NCI-H2107 treated with DMSO at 0.1 percent for 48 hours (cell line): ENCODE measurements around the gene PXDC1.
"Not testable (repeated sequence)": the region's sequence is repeated elsewhere in the genome, so short reads cannot be mapped to it uniquely, and the experiment has no call there.

Experiments used
- DNase-seq: peaks from one replicate; lab custom pipeline; 2025; ENCODE audit not compliant: unreplicated experiment; lab: John Stamatoyannopoulos, UW

Gene PXDC1

DNA sequence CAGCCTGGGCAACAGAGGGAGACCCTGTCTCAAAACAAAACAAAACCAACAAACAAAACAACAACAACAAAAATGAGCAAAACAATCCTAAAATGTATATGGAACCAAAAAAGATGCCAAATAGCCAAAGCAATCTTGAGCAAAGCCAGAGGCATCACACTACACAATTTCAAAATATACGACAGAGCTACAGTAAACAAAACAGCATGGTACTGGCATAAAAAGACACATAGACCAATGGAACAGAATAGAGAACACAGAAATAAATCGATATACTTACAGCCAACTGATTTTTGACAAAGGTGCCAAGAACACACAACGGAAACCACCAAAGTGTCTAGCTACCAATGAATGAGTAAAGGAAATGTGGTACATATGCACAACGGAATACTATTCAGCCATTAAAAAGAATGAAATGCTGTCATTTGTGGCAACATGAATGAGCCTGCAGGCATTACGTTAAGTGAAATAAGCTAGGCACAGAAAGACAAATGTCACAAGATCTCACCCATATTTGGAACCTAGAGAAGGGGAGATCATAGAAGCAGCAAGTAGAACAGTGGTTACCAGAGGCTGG, 16.4 kb downstream of the PXDC1 start:
- no peak for DNase-seq

DNA sequence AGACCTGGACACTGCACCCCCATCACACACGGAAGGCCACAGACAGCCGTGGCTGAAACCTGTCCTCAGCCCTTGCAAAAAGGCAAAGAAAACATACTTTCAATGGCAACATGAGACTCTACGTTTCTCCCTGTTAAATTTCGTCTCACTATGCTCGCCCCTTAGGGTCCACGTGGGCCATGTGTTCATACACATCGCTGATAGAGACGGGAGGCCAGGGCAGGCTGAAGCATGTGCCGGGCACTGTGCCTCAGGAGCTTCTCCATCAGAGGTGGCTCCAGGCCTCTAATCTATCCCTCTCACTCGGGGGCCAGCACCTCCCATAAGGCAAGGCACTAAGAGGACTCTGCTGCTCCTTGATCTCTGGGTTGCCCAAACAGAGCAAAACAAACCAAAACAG, 17.5 kb downstream of the PXDC1 start:
- no peak for DNase-seq

DNA sequence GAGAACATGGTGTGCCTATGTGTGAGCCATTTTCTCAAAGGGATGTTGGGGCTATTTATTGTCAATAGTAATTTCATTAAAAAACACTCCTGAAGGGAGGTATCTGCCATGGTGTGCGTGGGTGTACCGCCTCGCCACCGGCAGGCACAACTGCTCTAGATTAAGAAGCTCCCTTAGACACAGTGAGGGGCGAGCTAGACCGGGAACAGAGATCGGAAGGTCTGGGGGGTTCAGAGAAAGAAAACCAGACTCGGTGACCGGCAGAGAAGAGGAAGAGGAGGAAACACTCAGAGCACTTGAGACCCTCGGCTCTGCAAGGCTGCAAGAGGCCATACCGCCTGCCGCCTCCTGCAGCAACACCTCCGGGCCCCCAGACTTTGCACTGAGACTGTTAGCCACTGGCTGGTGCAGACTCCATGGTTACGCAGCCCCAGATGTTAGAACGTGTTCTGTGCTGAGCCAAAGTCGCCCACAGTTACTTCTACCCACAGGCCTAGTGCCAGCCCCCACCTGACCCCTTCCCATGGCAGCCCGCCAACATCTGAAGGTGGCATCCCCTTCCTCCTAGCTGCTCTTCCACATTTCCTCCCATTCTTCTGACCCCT, 18.1 kb downstream of the PXDC1 start:
- DNase-seq = no peak

DNA sequence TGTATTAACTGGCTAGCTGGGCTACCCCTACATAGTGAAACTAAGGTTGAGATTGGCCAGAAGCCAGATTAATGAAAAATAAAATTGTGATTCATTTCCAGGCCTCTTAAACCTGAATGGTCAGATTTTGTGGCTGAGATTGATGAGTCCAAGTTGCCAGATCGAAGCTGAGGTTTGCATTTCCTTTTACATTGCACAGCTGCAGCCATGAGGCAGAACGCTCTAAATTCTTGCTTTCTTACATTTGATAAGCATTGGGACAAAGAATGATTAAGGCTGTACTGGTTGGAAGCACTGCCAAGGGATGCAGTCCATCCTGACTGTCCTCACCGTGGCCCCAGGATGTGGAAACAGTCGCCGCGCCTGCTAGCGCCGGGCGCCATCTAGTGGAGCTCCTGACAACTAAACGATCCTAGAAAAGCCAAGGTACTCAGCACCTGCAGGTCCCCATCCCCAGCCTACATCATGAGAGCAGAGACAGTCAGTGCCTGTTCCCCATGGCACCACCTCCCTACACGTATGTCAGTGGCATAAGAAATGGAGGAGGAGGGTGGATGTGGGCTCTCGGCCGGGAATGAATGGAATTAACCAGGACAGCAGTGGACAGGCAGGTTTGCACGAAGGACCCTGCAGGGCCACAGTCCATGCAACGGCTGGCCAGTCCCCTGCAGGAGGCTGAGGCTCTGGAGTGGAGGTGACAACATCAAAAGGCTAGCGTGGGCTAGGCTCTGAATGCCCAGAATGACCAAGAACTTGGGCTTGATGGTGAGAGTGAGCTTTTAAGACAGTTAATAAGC, 19.0 kb downstream of the PXDC1 start:
- peak; percentile 62 for DNase-seq

DNA sequence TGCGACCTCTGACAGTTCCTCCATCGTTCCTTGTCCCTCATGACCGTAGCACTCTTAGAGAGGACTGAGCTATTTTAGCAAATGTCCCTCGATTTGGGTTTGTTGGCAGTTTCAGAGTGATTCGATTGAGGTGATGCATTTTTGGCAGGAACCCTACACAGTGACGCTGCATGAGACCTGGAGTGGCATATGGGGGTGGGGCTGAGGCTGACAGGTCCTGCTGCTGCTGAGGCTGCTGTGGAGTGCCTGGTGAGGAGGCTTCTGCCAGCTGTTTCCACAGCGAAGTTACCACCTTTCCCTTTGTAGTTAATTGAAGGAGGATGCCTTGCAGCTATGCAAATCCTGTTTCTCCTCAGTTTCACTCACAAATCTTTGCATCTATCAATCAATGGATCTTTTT, 19.8 kb downstream of the PXDC1 start:
- no peak for DNase-seq

DNA sequence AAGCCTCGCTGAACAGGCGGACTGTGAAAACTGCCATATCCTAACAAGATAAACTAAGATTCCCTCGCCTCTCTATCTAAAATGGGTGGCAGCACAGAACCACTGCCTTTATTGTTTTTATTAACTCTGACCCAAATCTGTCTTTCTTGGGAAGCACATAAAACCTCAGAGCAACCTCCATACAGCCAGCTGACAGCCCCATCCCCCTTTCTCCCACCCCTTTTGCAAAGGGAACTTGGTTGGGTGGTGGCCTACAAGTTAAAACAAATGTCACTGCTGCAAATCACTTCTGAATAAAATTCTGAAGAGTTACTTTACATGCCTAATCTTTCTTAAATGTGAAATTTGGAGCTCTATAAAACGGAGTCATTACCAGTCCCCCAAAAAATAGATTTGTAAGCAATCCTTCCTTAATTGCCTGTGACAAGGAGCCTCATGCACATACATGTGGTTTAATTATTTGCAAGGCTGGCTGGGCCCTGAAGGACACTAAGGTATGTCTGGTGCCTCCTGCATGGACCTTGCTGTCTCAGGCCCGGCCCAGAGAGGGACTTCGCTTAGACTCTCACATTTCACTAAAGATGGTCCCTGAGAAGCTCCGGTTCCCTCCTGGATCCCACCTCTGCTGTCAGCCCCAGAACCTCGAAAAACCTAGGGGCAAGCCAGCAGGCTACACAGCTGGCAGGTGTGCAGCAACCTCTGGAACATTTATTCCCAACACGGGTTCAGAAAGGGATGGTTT, 21.7 kb downstream of the PXDC1 start:
- DNase-seq = no peak

DNA sequence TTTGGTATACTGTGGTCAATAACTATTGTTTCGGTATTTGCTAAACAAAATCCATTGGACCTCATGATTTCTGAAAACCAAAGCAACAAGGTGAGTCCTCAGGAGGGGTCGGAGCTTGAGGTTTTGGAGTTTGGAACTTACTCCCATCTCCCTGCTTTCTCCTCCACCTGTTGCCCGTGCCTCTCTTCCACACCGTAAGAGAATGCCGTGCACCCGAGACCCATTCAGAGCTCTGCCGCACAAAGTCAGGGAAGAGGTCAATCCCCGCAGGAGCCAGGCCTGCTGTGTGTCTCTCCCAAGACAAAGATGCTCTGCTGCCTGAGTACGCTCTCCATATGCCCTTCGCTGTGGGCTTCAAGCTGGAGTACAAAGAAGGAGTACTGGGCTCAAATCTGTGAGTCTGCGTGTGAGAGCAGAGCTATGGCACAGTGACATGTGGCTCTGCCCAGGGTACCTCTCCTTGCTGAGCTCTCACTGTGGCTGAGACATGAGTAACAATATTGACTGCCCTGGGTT, 23.9 kb downstream of the PXDC1 start:
- no peak for DNase-seq

DNA sequence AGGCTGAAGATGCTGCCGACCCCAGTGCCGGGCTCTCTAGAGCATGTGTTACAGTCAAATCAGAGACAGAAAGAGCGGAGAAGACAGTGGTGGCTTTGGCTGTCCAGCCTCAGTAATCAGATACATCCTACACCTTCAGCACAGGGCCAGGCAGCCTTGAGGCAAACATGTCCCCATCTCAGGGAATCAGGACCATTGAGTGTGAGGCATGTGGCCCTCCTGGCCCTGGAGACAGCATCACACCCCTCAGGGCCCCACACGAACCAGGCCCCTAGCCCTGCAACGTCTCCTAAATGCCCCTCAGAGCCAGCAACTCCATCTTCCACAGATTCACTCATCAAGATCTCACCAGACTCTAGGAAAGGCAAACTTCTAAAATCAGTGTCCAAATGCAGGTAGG, 24.5 kb downstream of the PXDC1 start:
- DNase-seq = no peak

DNA sequence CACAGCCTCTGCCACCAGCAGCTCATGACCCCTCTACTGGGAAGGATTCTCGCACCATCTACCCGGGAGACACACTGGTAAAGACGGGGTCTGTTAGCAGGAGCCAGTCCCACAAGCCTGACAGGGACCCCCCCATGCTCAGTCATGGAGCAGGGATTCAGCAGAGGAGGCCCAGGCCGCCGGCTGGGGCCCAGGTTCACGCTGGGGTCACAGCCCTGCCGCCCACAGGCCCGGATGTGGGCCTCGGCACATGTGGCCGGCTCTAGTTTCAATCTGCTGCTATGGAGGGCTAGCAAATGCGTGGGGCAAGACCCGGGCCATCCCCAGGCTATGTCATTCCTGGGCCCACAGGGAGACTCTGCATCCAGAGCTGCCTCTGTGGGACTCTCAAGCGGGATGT, 25.1 kb downstream of the PXDC1 start:
- no peak for DNase-seq

DNA sequence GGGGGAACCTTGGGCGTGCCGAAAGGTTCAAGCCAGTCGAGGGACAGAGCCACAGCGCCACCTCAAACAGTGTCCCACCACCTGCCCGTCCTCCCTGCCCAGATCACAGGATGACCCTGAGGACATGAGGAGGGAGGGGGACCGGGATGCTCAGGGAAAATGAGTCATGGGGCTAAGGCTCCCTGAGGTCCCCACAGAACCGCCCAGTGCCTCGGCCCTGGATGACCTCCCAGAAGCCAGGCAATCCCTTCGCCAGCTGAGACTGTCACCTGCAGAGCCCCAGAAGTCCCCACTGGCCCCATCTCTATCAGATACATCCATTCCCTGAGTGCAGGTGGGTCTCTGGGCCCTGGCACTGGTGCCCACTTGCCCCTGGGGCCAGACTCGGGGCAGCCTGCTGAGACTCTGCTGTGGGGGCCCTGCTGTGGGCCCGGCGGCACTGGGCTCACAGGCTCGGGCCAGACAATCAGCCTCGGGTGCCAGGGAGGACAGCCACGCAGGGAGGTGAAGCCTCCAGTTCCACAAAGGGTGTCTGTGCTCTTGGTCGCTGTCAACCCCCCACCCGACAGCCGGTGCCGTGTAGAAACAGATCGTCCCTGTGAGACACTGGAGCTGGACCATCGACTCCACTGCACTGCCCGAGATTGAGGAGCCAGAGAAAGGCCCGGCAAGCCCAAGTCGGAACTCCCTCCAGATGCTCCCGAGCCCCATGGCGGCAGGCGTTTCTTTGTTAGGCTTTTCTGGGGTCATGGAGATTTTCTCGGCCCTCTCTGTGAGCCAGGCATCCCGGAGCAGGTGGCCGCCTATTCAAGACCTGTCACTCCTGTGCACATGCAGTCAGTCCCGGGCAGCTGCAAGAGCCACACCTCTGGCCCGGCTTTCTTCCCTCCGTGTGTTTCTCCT, 26.1 kb downstream of the PXDC1 start:
- no peak for DNase-seq

DNA sequence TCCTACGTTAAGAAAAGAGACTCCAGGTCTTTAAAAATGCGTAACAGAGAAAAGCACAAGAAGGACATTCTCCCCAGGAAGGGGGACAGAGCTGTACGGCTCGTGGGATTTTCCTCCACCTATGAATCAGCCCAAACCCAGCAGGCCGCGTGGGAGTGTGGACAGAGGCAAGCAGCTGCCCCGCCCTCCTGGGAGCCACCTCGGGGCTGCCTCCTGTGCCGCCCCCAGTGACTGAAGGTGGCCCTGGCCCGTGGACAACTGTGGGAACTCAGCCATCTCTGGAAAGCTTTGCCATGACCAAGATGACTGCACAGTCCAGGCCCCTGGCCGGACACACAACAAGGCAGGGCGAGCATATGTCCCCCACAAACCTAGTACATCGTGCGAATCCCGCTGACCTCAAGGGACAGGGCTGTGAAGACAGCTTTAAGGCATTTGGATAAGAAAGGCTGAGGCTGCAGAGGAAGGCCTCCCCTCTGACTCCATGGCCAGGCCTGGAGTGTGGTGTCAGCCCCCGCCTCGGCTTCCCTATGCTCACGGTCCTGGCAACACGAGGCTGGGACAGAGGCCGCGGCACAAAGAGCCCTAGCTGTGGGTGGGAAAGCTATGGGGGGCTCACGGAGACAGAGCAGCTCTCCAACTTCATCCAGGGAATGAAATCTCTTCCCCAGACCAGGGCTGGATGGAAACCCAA, 26.9 kb downstream of the PXDC1 start:
- DNase-seq = no peak

DNA sequence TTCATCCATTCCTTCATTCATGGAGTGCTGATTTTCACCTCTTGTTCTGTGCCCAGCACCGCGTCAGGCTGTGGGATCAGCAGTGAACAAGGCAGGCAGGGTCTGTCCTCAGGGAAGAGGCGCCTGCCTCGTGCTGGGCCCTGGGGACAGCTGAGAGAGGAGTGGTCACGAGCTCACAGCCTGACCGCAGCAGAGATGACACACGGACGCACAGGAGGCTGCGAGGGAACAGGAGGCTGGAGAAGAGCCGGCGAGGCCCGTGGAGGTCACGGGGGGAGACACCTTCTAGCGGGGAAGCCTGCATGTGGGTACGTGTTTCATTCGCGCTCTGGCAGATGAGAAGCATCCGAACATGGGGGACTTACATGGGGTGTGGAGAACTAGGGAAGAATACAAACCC, 27.5 kb downstream of the PXDC1 start:
- no peak for DNase-seq

DNA sequence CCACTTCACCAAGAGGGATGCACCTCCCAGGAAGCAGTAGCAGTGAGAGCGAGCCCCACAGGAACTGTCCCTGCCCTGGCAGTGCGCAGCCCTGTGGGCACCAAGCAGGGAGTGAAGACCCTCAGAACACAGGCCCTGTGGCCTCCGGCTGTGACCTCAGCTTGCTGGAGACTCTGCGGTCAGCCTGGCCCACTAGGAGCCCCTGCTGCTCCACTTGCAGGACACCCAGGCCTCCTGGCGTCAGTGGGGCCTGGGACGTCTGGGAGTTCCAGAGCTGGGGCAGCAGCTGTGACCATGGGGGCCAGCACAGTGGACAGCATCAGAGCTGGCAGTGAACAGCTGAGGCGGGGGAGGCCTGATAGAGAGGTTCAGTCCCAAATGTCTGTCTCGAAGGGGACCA, 28.3 kb downstream of the PXDC1 start:
- DNase-seq = no peak

DNA sequence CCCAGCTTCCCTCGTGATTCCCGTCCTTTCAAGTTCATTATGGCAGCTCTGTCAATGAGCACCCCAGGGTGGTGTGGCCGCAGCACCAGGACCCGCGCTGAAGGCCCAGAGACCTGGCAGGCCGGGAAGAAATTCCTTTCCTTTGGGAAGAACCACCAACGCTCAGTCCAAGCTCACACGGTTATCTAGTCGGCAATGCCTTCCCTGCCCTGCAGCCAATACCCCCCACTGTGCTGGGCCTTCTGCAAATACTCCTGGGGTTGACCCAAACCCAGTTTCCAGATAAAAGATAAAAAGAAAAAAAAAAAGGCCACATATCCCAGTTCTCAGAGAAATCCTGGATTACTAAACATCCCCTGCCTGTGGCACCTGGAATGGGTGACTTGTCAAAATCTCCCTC, 28.7 kb downstream of the PXDC1 start:
- DNase-seq = no peak

DNA sequence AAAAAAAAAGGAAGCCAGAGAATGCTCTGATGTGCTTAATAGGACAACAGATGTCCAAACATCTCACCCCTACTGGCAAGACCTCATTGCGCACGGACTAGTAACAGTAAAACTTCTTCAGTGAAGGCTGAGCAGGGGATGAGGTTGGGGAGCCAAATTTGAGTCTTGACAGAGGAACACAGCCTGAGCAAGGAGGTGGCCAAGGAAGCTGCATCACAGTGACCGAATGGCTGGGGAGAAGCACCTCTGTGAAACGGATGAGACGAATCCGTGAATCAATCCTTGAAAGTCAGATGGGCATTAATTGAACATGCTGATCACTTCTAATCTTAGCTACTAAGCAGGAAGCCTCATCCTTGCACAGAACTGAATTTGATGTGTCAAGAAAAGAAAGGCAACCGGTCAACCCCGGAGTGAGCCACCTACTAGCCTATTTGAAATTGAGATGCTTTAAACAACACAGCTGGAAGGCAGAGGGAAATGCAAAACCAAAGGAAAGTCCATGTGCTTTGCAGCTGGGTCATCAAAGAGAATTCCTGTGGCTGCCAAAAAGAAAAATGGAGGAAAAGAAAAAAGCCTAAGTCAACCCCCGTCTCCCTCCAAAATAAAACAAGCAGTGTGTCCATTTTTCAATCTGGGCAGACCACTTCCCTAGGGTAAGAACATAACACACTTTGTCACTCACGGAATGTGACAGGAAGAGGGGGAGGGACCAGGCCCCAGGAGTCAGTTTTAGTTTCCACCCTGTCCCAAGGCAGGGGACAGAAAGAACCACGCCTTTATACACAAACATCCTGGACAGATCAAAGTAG, 29.5 kb downstream of the PXDC1 start:
- no peak for DNase-seq

DNA sequence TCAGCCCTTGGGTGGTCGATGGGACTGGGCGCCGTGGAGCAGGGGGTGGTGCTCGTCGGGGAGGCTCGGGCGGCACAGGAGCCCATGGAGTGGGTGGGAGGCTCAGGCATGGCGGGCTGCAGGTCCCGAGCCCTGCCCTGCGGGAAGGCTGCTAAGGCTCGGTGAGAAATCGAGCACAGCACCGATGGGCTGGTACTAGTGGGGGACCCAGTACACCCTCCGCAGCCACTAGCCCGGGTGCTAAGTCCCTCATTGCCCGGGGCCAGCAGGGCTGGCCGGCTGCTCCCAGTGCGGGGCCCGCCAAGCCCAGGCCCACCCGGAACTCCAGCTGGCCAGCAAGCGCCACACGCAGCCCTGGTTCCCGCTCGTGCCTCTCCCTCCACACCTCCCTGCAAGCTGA, 30.7 kb downstream of the PXDC1 start:
- not testable (repeated sequence) for DNase-seq

DNA sequence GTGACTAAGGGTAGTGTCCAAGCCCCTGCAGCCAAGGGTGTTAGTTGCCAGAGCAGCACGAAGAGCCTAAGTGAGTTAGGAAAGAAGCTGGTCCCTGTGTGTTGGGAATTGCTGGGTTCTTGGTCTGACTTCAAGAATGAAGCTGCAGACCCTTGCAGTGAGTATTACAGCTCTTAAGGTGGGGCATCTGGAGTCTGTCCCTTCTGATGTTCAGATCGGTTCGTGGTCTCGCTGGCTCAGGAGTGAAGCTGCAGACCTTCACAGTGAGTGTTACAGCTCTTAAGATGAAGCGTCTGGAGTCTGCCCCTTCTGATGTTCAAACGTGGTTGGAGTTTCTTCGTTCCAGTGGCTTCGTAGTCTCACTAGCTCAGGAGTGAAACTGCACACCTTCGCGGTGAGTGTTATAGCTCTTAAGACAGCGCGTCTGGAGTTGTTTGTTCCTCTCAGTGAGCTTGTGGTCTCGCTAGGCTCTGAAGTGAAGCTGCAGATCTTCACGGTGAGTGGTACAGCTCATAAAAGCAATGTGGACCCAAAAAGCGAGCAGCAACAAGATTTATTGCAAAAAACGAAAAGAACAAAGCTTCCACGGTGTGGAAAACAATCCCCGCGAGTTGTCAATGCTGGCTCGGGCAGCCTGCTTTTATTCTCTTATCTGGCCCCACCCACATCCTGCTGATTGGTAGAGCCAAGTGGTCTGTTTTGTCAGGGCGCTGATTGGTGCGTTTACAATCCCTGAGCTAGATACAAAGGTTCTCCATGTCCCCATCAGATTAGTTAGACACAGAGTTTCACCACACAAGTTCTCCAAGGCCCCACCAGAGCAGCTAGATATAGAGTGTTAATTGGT, 31.8 kb downstream of the PXDC1 start:
- no peak for DNase-seq

DNA sequence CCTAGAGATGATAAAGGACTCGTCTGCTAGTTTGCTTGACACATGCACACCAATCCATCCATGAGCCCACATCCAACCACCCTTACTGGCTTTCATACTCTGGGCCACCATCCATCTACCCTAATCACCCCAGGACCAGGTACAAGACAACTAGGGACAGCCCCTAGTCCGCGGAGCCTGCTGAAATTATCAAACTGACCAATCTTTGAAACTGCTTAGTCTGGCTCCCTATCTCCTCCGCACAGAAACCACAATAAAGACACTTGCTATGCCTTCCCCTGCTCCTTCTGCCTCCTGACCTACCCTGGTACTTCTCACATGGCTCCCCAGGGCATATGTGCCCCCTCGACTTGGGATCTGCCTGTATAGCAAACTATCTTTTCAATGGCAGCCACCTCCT, 33.1 kb downstream of the PXDC1 start:
- no peak for DNase-seq
